Left ventricle myocardium inferior (tissue), 1 donor: Measurements from ENCODE around the gene SDK2. TPM values are rescaled to one million over a fixed set of nuclear protein-coding genes. Genes with fewer than 3 reads are reported as not detected.

Experiments
- DNase-seq: peaks from one replicate; pipeline ENCODE4 v3.0.0-alpha.2; 2020
- H3K27ac ChIP-seq: fragments of 200-600 bp; replicated peaks from 2 replicates; pipeline ENCODE4 v1.8.0; 2021
- H3K27me3 ChIP-seq: fragments of 200-600 bp; 2 replicates; pipeline ENCODE4 v1.8.0; 2021; ENCODE audit warnings: low read depth
- H3K36me3 ChIP-seq: fragments of 200-600 bp; 2 replicates; pipeline ENCODE4 v1.8.0; 2021
- H3K4me1 ChIP-seq: fragments of 200-600 bp; 2 replicates; pipeline ENCODE4 v1.8.0; 2021
- H3K4me3 ChIP-seq: fragments of 200-600 bp; 2 replicates; pipeline ENCODE4 v1.8.0; 2021; ENCODE audit warnings: mild to moderate bottlenecking, moderate library complexity
- H3K9me3 ChIP-seq: fragments of 200-600 bp; replicated peaks from 2 replicates; pipeline ENCODE4 v1.8.0; 2021
- CTCF ChIP-seq: fragments of 200-600 bp; IDR thresholded peaks from 2 replicates; pipeline ENCODE4 v1.8.0; 2021; ENCODE audit warnings: antibody characterized with exemption, mild to moderate bottlenecking, borderline replicate concordance
- intact Hi-C: fragments of 100-400 bp; cut with micrococcal nuclease; formaldehyde crosslinking; loops from one replicate; pipeline ENCODE4 v1.11.0; 2022
- total RNA-seq: library from RNA; stranded (reverse); fragmentation: NEBNext Ultra II Directional; extraction: Animal tissue kit (Norgen Biotek cat#: 25700); gene quantifications from one replicate; pipeline ENCODE4 v1.2.1, GENCODE V29; 2021
- donor health status: DM: no; HTN: yes; CAD: no; lungs with severe emphysema.

Gene SDK2
- total RNA-seq, 1 donor from 2014 or later, result 2.2 TPM

GRCh38 chr17:73341350-73342049, 302.7 kb downstream of the SDK2 start:
- Histone ChIP-seq H3K4me3 (no peak overlapping the region), H3K4me1 (peaks cover 37% of the 10 kb centered on the region), H3K36me3 (no peaks in the 10 kb centered on the region), H3K9me3 (no peaks in the 10 kb centered on the region), H3K27me3 (no peaks in the 10 kb centered on the region), H3K27ac (peak overlapping the region; percentile 33)
- no peak for TF ChIP-seq CTCF
- intact Hi-C loops, result no loop called here
- no peak for DNase-seq

- H3K36me3 ChIP-seq, result no peaks in the 10 kb centered on the region
- intact Hi-C loops, result no loop called here
- TF ChIP-seq CTCF, result no peak
- peak overlapping the region; percentile 6 for H3K27ac ChIP-seq
- H3K27me3 ChIP-seq, result no peaks in the 10 kb centered on the region
- H3K4me3 ChIP-seq, result no peak overlapping the region
- H3K4me1 ChIP-seq, result peaks cover 42% of the 10 kb centered on the region
- H3K9me3 ChIP-seq, result no peaks in the 10 kb centered on the region
- no peak for DNase-seq
Measured at GRCh38 chr17:73340093-73340596, 304.1 kb downstream of the SDK2 start.

- H3K36me3 ChIP-seq, result no peaks in the 10 kb centered on the region
- H3K9me3 ChIP-seq, result no peaks in the 10 kb centered on the region
- intact Hi-C loops, result no loop called here
- peak overlapping the region; percentile 70 for H3K27ac ChIP-seq
- H3K27me3 ChIP-seq, result no peaks in the 10 kb centered on the region
- DNase-seq, result no peak
- H3K4me1 ChIP-seq, result peaks cover 39% of the 10 kb centered on the region
- TF ChIP-seq CTCF, result no peak
- no peak overlapping the region for H3K4me3 ChIP-seq
Measured at GRCh38 chr17:73338566-73339197, 305.6 kb downstream of the SDK2 start.

- Histone ChIP-seq H3K4me1 (peaks cover 33% of the 10 kb centered on the region), H3K36me3 (no peaks in the 10 kb centered on the region), H3K27me3 (no peaks in the 10 kb centered on the region), H3K9me3 (no peaks in the 10 kb centered on the region), H3K27ac (peak overlapping the region; percentile 70), H3K4me3 (no peak overlapping the region)
- intact Hi-C loops, result no loop called here
- TF ChIP-seq CTCF, result no peak
- no peak for DNase-seq
Measured at GRCh38 chr17:73338050-73338521, 306.2 kb downstream of the SDK2 start.

GRCh38 chr17:73337330-73337710, 306.9 kb downstream of the SDK2 start:
- no peak for TF ChIP-seq CTCF
- H3K36me3 ChIP-seq, result no peaks in the 10 kb centered on the region
- peaks cover 25% of the 10 kb centered on the region for H3K4me1 ChIP-seq
- H3K27ac ChIP-seq, result peak overlapping the region; percentile 70
- H3K27me3 ChIP-seq, result no peaks in the 10 kb centered on the region
- H3K4me3 ChIP-seq, result no peak overlapping the region
- intact Hi-C loops, result no loop called here
- no peak for DNase-seq
- no peaks in the 10 kb centered on the region for H3K9me3 ChIP-seq
